AG09319 (cell line): Measurements from ENCODE around the gene MAP4.

Experiments
- DNase-seq: peaks from one replicate; pipeline ENCODE4 v3.0.0-alpha.2; 2010; ENCODE audit warnings: low read depth; ENCODE audit errors: extremely low read depth
- CTCF ChIP-seq: IDR thresholded peaks from 2 replicates; pipeline ENCODE4 v1.5.1; 2011; ENCODE audit warnings: low read depth, mild to moderate bottlenecking, inconsistent platforms, low read length, moderate library complexity

The MAP4 gene

GRCh38 chr3:47885168-47885567, 131.0 kb downstream of the MAP4 start:
- DNase-seq: no peak
- no peak for TF ChIP-seq CTCF

- no peak for TF ChIP-seq CTCF
- DNase-seq: no peak
These were observed 131.6 kb downstream of the MAP4 start for GRCh38 chr3:47884603-47885002.

- TF ChIP-seq CTCF: no peak
- DNase-seq: no peak
These were observed 133.9 kb downstream of the MAP4 start for GRCh38 chr3:47882338-47882737.

- no peak for TF ChIP-seq CTCF
- no peak for DNase-seq
These were observed 138.5 kb downstream of the MAP4 start for GRCh38 chr3:47877719-47878118.

GRCh38 chr3:47877290-47877689, 138.9 kb downstream of the MAP4 start:
- DNase-seq: no peak
- TF ChIP-seq CTCF: no peak

GRCh38 chr3:47874913-47875312, 141.3 kb downstream of the MAP4 start:
- TF ChIP-seq CTCF: no peak
- DNase-seq: no peak

- no peak for TF ChIP-seq CTCF
These were observed 141.8 kb downstream of the MAP4 start for GRCh38 chr3:47874438-47874837.

More at GRCh38 chr3:47874438-47874837, 141.8 kb downstream of the MAP4 start:
- no peak for DNase-seq
